GDM1 (cell line): Measurements from ENCODE around the gene SLCO3A1.
"Not testable (repeated sequence)": the region's sequence is repeated elsewhere in the genome, so short reads cannot be mapped to it uniquely, and the experiment has no call there.

Experiments used
- DNase-seq: peaks from one replicate; lab custom pipeline; 2025; lab: John Stamatoyannopoulos, UW

Gene SLCO3A1

GRCh38 chr15:91940496-91941381, 87.2 kb downstream of the SLCO3A1 start:
- DNase-seq: no peak

GRCh38 chr15:91941871-91942658, 88.6 kb downstream of the SLCO3A1 start:
- no peak for DNase-seq

- DNase-seq: peak; percentile 58
Observed at GRCh38 chr15:91942720-91943394, 89.3 kb downstream of the SLCO3A1 start.

GRCh38 chr15:91944331-91944730, 90.8 kb downstream of the SLCO3A1 start:
- no peak for DNase-seq

GRCh38 chr15:91945385-91945784, 91.9 kb downstream of the SLCO3A1 start:
- no peak for DNase-seq

- no peak for DNase-seq
Observed at GRCh38 chr15:91946075-91946474, 92.6 kb downstream of the SLCO3A1 start.

- no peak for DNase-seq
Observed at GRCh38 chr15:91946581-91947292, 93.2 kb downstream of the SLCO3A1 start.

GRCh38 chr15:91947293-91947679, 93.8 kb downstream of the SLCO3A1 start:
- peak; percentile 17 for DNase-seq

- no peak for DNase-seq
Observed at GRCh38 chr15:91947683-91948608, 94.4 kb downstream of the SLCO3A1 start.

GRCh38 chr15:91949361-91949760, 95.9 kb downstream of the SLCO3A1 start:
- no peak for DNase-seq

- no peak for DNase-seq
Observed at GRCh38 chr15:91950054-91950453, 96.5 kb downstream of the SLCO3A1 start.

- no peak for DNase-seq
Observed at GRCh38 chr15:91950631-91951329, 97.3 kb downstream of the SLCO3A1 start.

- no peak for DNase-seq
Observed at GRCh38 chr15:91952216-91952615, 98.7 kb downstream of the SLCO3A1 start.

GRCh38 chr15:91953432-91953831, 99.9 kb downstream of the SLCO3A1 start:
- DNase-seq: no peak

GRCh38 chr15:91954292-91954691, 100.8 kb downstream of the SLCO3A1 start:
- no peak for DNase-seq

GRCh38 chr15:91956026-91956723, 102.7 kb downstream of the SLCO3A1 start:
- no peak for DNase-seq

GRCh38 chr15:91961357-91961756, 107.8 kb downstream of the SLCO3A1 start:
- no peak for DNase-seq

GRCh38 chr15:91963747-91964146, 110.2 kb downstream of the SLCO3A1 start:
- not testable (repeated sequence) for DNase-seq

- no peak for DNase-seq
Observed at GRCh38 chr15:91965501-91966193, 112.1 kb downstream of the SLCO3A1 start.
